CD4-positive, CD25-positive, alpha-beta regulatory T cell (primary cell): ENCODE measurements around the gene TBL1X. TPM values are rescaled to one million over a fixed set of nuclear protein-coding genes. Genes with fewer than 3 reads are reported as not detected.

Experiments used
- ATAC-seq, 2 donors: fragments of 150-1000 bp; cut with Tn5 transposase; one replicate each; pipeline ENCODE4 v1.10.0; 2021; ENCODE audit warnings: low read depth in 2 of 2, moderate number of reproducible peaks in 2 of 2, moderate library complexity in 1 of 2
- DNase-seq, 3 donors: peaks; one replicate each; pipeline versions ENCODE4 v3.0.0 to v3.0.0-alpha.2; 2012 to 2022; ENCODE audit warnings: mixed read lengths in 1 of 3
- H3K27ac ChIP-seq: one replicate; pipeline ENCODE4 v1.7.0; 2013; ENCODE audit warnings: mild to moderate bottlenecking, low read length; ENCODE audit not compliant: insufficient read depth, poor library complexity, severe bottlenecking
- H3K27me3 ChIP-seq: one replicate; pipeline ENCODE4 v1.7.0; 2013; ENCODE audit warnings: low read length; ENCODE audit not compliant: control insufficient read depth, insufficient read depth
- H3K36me3 ChIP-seq: one replicate; pipeline ENCODE4 v1.7.0; 2013; ENCODE audit warnings: mild to moderate bottlenecking, low read length, moderate library complexity; ENCODE audit not compliant: control insufficient read depth, insufficient read depth
- H3K4me1 ChIP-seq: 2 replicates; pipeline ENCODE4 v1.7.0; 2013; ENCODE audit warnings: mild to moderate bottlenecking, low read length; ENCODE audit not compliant: insufficient read depth, control insufficient read depth, poor library complexity, severe bottlenecking
- H3K4me3 ChIP-seq: one replicate; pipeline ENCODE4 v1.7.0; 2013; ENCODE audit warnings: low read depth, mild to moderate bottlenecking, low read length, moderate library complexity
- H3K9me3 ChIP-seq, 2 experiments: 1 replicate in 1 of 2; 2 replicates in 1 of 2; pipeline ENCODE4 v1.7.0; 2013; ENCODE audit warnings: low read length in 2 of 2, mild to moderate bottlenecking in 1 of 2, moderate library complexity in 1 of 2; ENCODE audit not compliant: control insufficient read depth in 2 of 2
- H3K27ac Mint-ChIP-seq, 3 donors: one replicate each; pipeline ENCODE4 v1.8.0; 2020 to 2022; ENCODE audit warnings: mild to moderate bottlenecking in 3 of 3, mixed read lengths in 3 of 3, moderate library complexity in 2 of 3
- H3K27me3 Mint-ChIP-seq: one replicate; pipeline ENCODE4 v1.8.0; 2022; ENCODE audit warnings: mild to moderate bottlenecking, mixed read lengths
- H3K36me3 Mint-ChIP-seq: one replicate; pipeline ENCODE4 v1.8.0; 2020; ENCODE audit warnings: mixed read lengths
- H3K4me1 Mint-ChIP-seq, 4 donors: one replicate each; pipeline ENCODE4 v1.8.0; 2020 to 2022; ENCODE audit warnings: mixed read lengths in 4 of 4, mild to moderate bottlenecking in 1 of 4
- H3K4me3 Mint-ChIP-seq, 4 donors: one replicate each; pipeline ENCODE4 v1.8.0; 2020 to 2022; ENCODE audit warnings: mild to moderate bottlenecking in 4 of 4, mixed read lengths in 4 of 4, moderate library complexity in 3 of 4
- H3K9me3 Mint-ChIP-seq, 7 donors: one replicate each; pipeline ENCODE4 v1.8.0; 2020 to 2022; ENCODE audit warnings: mixed read lengths in 7 of 7, mild to moderate bottlenecking in 3 of 7, moderate library complexity in 2 of 7
- polyA plus RNA-seq, 4 donors: library from polyadenylated mRNA; unstranded; fragments of 300-500 nt; fragmentation: Illumina TruSeq; gene quantifications; one replicate each; pipeline ENCODE4 v1.2.3, GENCODE V29; 2021
- total RNA-seq: library from RNA; stranded (reverse); gene quantifications from one replicate; pipeline ENCODE4 v1.2.3, GENCODE V29; 2022

The TBL1X gene
- total and polyA plus RNA-seq, 5 donors from 2014 or later, result 6.7 to 23.4 (median 14.5) TPM

GRCh38 chrX:9698576-9698975, 233.7 kb downstream of the TBL1X start:
- Histone ChIP-seq H3K4me1 (no peaks in the 10 kb centered on the region), H3K4me3 (no peak overlapping the region), H3K9me3 (no peaks in the 10 kb centered on the region), H3K36me3 (peaks cover 3% of the 10 kb centered on the region), H3K27me3 (no peaks in the 10 kb centered on the region), H3K27ac (no peak overlapping the region)
- Mint-ChIP-seq H3K4me1 (peaks cover 0 to 2% (median 0%) of the 10 kb centered on the region in 4 donors), H3K9me3 (peaks cover 0 to 3% (median 0%) of the 10 kb centered on the region in 7 donors), H3K4me3 (no peak overlapping the region), H3K36me3 (peaks cover 25% of the 10 kb centered on the region), H3K27ac (no peak overlapping the region), H3K27me3 (no peaks in the 10 kb centered on the region)
- ATAC-seq, result no peak
- no peak for DNase-seq

GRCh38 chrX:9700555-9700954, 235.7 kb downstream of the TBL1X start:
- Mint-ChIP-seq H3K9me3 (peaks cover 0 to 3% (median 0%) of the 10 kb centered on the region in 7 donors), H3K4me1 (no peaks in the 10 kb centered on the region), H3K36me3 (peaks cover 18% of the 10 kb centered on the region), H3K27me3 (no peaks in the 10 kb centered on the region), H3K27ac (no peak overlapping the region), H3K4me3 (no peak overlapping the region)
- ATAC-seq (no peak), DNase-seq (no peak)
- Histone ChIP-seq H3K4me3 (no peak overlapping the region), H3K9me3 (no peaks in the 10 kb centered on the region), H3K27ac (no peak overlapping the region), H3K4me1 (no peaks in the 10 kb centered on the region), H3K36me3 (no peaks in the 10 kb centered on the region), H3K27me3 (no peaks in the 10 kb centered on the region)

DNA sequence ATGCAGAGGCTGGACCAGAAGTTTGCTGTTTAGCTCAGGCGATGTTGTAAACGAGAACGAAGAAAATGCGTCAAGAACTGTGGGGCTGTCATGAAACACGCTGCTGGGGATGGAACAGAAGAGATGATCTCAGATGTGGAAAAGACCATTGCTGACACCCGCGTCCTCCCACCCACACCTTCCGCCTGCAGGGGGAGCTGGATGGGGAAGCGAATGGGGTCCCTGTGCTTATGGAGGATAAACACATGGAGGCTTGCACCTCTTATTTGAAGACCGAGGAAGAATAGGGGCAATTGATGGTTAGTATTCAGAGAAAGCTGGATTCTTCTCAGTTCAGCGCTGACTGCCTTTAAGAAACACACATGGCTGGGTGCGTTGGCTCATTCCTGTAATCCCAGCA, 236.9 kb downstream of the TBL1X start:
- H3K27me3 ChIP-seq, result no peaks in the 10 kb centered on the region
- H3K9me3 ChIP-seq, result no peaks in the 10 kb centered on the region
- no peak overlapping the region for H3K4me3 ChIP-seq
- no peaks in the 10 kb centered on the region for H3K36me3 ChIP-seq
- Mint-ChIP-seq H3K4me1 (no peaks in the 10 kb centered on the region), H3K36me3 (peaks cover 12% of the 10 kb centered on the region), H3K4me3 (no peak overlapping the region), H3K27ac (no peak overlapping the region), H3K27me3 (no peaks in the 10 kb centered on the region), H3K9me3 (peaks cover 0 to 3% (median 0%) of the 10 kb centered on the region in 7 donors)
- DNase-seq, result no peak
- H3K4me1 ChIP-seq, result no peaks in the 10 kb centered on the region
- no peak for ATAC-seq
- H3K27ac ChIP-seq, result no peak overlapping the region

DNA sequence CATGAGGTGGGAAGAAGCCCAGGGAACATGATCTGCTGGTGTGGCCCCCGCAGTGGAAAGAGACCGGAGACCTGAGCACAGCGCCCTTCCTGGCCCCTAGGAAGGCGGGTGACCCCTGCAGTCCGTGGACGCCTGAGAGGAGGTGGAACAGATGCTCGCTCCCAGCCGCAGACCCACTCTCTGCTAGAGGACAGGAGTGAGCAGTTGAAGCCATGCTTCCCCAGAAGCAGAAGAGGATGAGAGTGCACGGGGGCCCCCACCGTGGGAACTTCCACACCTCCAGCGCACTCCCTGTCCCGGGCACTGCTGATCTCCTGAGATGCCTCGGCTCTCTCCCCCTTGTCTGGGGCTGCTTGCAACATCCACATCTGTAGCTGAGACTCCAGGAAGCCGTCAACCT, 238.5 kb downstream of the TBL1X start:
- Mint-ChIP-seq H3K27ac (no peak overlapping the region), H3K4me1 (peaks cover 0 to 3% (median 0%) of the 10 kb centered on the region in 4 donors), H3K36me3 (peaks cover 12% of the 10 kb centered on the region), H3K4me3 (no peak overlapping the region), H3K27me3 (no peaks in the 10 kb centered on the region), H3K9me3 (peaks cover 0 to 3% (median 0%) of the 10 kb centered on the region in 7 donors)
- H3K4me3 ChIP-seq, result no peak overlapping the region
- no peaks in the 10 kb centered on the region for H3K4me1 ChIP-seq
- H3K36me3 ChIP-seq, result no peaks in the 10 kb centered on the region
- no peaks in the 10 kb centered on the region for H3K9me3 ChIP-seq
- no peak for DNase-seq
- no peaks in the 10 kb centered on the region for H3K27me3 ChIP-seq
- H3K27ac ChIP-seq, result no peak overlapping the region
- no peak for ATAC-seq

GRCh38 chrX:9704876-9705465, 240.1 kb downstream of the TBL1X start:
- H3K4me3 Mint-ChIP-seq, result no peak overlapping the region
- peaks cover 5 to 10% (median 6%) of the 10 kb centered on the region in 4 donors for H3K4me1 Mint-ChIP-seq
- DNase-seq (no peak), ATAC-seq (no peak)
- peaks cover 0 to 3% (median 0%) of the 10 kb centered on the region in 7 donors for H3K9me3 Mint-ChIP-seq
- H3K4me1 ChIP-seq, result no peaks in the 10 kb centered on the region
- no peak overlapping the region for H3K27ac Mint-ChIP-seq
- peaks cover 16% of the 10 kb centered on the region for H3K36me3 Mint-ChIP-seq
- no peak overlapping the region for H3K4me3 ChIP-seq
- H3K36me3 ChIP-seq, result peaks cover 5% of the 10 kb centered on the region
- no peaks in the 10 kb centered on the region for H3K27me3 Mint-ChIP-seq
- no peak overlapping the region for H3K27ac ChIP-seq
- H3K27me3 ChIP-seq, result no peaks in the 10 kb centered on the region
- H3K9me3 ChIP-seq, result no peaks in the 10 kb centered on the region

GRCh38 chrX:9706421-9706820, 241.6 kb downstream of the TBL1X start:
- Mint-ChIP-seq H3K27ac (no peak overlapping the region), H3K9me3 (peaks cover 0 to 3% (median 0%) of the 10 kb centered on the region in 7 donors), H3K4me3 (no peak overlapping the region), H3K27me3 (no peaks in the 10 kb centered on the region), H3K4me1 (peaks cover 5 to 10% (median 6%) of the 10 kb centered on the region in 4 donors), H3K36me3 (peaks cover 14% of the 10 kb centered on the region)
- ATAC-seq, result no peak
- H3K27me3 ChIP-seq, result no peaks in the 10 kb centered on the region
- DNase-seq, result no peak
- peaks cover 6% of the 10 kb centered on the region for H3K36me3 ChIP-seq
- H3K27ac ChIP-seq, result no peak overlapping the region
- no peak overlapping the region for H3K4me3 ChIP-seq
- H3K4me1 ChIP-seq, result no peaks in the 10 kb centered on the region
- H3K9me3 ChIP-seq, result no peaks in the 10 kb centered on the region

DNA sequence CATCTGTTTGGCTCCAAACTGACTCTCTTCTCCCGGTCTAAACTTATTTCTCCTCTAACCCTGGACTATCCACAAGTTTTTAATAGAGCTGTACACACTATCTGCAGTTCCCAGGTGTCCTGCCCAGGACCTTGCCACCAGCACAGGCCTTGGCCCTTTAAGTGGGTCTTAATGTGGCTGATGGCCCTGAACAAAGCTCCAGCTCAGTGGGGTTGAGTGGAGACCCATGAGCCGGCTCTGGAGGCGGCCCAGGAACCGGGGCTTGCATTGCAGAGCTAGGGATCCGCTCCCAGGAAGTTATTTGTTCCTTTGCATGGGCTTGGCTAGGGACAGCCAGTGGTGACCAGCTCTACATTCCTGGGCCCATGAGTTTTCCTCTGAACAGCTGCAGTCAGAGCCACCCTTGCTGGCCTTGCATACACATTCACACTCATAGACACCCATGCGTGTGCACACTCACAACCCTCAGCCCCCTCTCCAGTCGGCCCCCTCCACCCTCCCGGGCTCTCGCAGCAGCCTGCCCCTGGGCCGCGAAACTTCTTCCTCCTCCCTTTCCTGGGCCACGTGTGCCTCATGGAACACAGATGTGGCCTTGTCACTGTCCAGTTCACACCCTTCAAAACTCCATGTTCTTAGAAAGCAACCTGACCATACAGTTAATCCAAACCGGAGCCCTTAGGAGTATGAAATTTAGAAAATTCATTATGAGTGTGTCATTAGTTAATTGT, 242.6 kb downstream of the TBL1X start:
- Mint-ChIP-seq H3K4me1 (peaks cover 5 to 10% (median 6%) of the 10 kb centered on the region in 4 donors), H3K9me3 (no peaks in the 10 kb centered on the region), H3K27me3 (no peaks in the 10 kb centered on the region), H3K4me3 (no peak overlapping the region), H3K36me3 (peaks cover 11% of the 10 kb centered on the region), H3K27ac (peak overlapping the region in 1 of 3 donors; percentile 26)
- Histone ChIP-seq H3K36me3 (peaks cover 12% of the 10 kb centered on the region), H3K4me1 (no peaks in the 10 kb centered on the region), H3K9me3 (no peaks in the 10 kb centered on the region), H3K27me3 (no peaks in the 10 kb centered on the region), H3K27ac (no peak overlapping the region), H3K4me3 (no peak overlapping the region)
- DNase-seq (no peak), ATAC-seq (no peak)

DNA sequence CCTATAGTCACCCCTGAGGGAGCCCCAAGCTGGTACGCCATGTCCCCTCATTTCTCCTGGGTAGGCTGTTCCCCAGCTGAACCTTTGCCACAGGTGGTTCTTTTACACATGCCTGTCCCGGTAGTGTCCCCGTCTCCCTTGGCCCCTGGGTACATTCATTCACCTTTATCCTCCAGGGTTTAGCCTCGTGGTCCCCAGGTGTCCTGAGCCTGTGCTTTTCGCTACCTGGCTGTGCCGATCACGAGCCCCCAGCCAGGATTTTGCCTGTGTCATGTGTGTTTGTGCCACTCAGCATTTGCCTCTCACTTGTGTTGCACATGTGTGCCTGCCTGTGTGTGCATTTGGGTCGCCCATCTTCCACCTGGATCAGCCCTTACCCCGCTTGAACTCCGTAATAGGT, 243.2 kb downstream of the TBL1X start:
- Mint-ChIP-seq H3K36me3 (peaks cover 12% of the 10 kb centered on the region), H3K4me3 (no peak overlapping the region), H3K9me3 (no peaks in the 10 kb centered on the region), H3K4me1 (peaks cover 5 to 10% (median 6%) of the 10 kb centered on the region in 4 donors), H3K27me3 (no peaks in the 10 kb centered on the region), H3K27ac (no peak overlapping the region)
- no peak for DNase-seq
- H3K27ac ChIP-seq, result no peak overlapping the region
- no peaks in the 10 kb centered on the region for H3K4me1 ChIP-seq
- no peak overlapping the region for H3K4me3 ChIP-seq
- no peaks in the 10 kb centered on the region for H3K27me3 ChIP-seq
- no peaks in the 10 kb centered on the region for H3K9me3 ChIP-seq
- peaks cover 16% of the 10 kb centered on the region for H3K36me3 ChIP-seq
- no peak for ATAC-seq
